Panc1 (cell line): Measurements from ENCODE around the gene MSANTD1. TPM values are rescaled to one million over a fixed set of nuclear protein-coding genes. Genes with fewer than 3 reads are reported as not detected.

Source experiments
- ATAC-seq: fragments of 200-7000 bp; cut with Tn5 transposase; 2 replicates; pipeline ENCODE4 v1.9.1; 2020; ENCODE audit warnings: mild to moderate bottlenecking, moderate library complexity
- BruUV-seq: library from RNA; stranded (reverse); fragments of 400-500 nt; replicated peaks from 2 replicates; lab custom pipeline; 2021; lab: Mats Ljungman, UMichigan
- CTCF ChIA-PET: fragments of 300-600 bp; sonication (Branson Sonifier 250); formaldehyde crosslinking; loops from one replicate; lab custom pipeline; 2022; ENCODE audit warnings: antibody characterized with exemption; lab: Charles Lee
- POLR2A ChIA-PET: fragments of 300-600 bp; sonication (Branson Sonifier 250); formaldehyde crosslinking; loops from one replicate; lab custom pipeline; 2022; ENCODE audit warnings: antibody characterized with exemption; lab: Charles Lee
- DNase-seq: peaks from one replicate; pipeline ENCODE4 v3.0.0-alpha.2; 2010; ENCODE audit warnings: low read depth, low spot score
- H3K27ac ChIP-seq: 2 replicates; pipeline ENCODE4 v1.5.1; 2011; ENCODE audit warnings: mild to moderate bottlenecking, low read length, inconsistent platforms
- H3K27me3 ChIP-seq: fragments of 200-500 bp; sonication (Bioruptor generic); 2 replicates; pipeline ENCODE4 v1.6.0; 2014; ENCODE audit warnings: low read length, inconsistent platforms; ENCODE audit not compliant: control insufficient read depth, insufficient read depth
- H3K36me3 ChIP-seq: fragments of 200-500 bp; sonication (Bioruptor generic); 2 replicates; pipeline ENCODE4 v1.5.1; 2014; ENCODE audit warnings: inconsistent platforms, mild to moderate bottlenecking, low read length, moderate library complexity; ENCODE audit not compliant: control insufficient read depth, insufficient read depth
- H3K4me1 ChIP-seq: 2 replicates; pipeline ENCODE4 v1.5.1; 2011; ENCODE audit warnings: inconsistent platforms, mild to moderate bottlenecking, low read length, moderate library complexity; ENCODE audit not compliant: control insufficient read depth, insufficient read depth
- H3K4me3 ChIP-seq, 2 experiments: 2 replicates each; pipeline ENCODE4 v1.5.1; 2011 to 2012; ENCODE audit warnings: low read depth in 2 of 2, low read length in 2 of 2, mild to moderate bottlenecking in 2 of 2, inconsistent platforms in 1 of 2, moderate library complexity in 1 of 2
- H3K9me3 ChIP-seq: fragments of 200-500 bp; sonication (Bioruptor generic); 2 replicates; pipeline ENCODE4 v1.5.1; 2014; ENCODE audit warnings: low read depth, mild to moderate bottlenecking, inconsistent platforms, low read length, moderate library complexity; ENCODE audit not compliant: control insufficient read depth, insufficient read depth
- CTCF ChIP-seq: fragments of 450-650 bp; IDR thresholded peaks from 2 replicates; pipeline ENCODE4 v1.5.1; 2017; ENCODE audit warnings: mild to moderate bottlenecking
- POLR2AphosphoS5 ChIP-seq: IDR thresholded peaks from 2 replicates; pipeline ENCODE4 v1.6.1; 2012; ENCODE audit warnings: mild to moderate bottlenecking, low read depth, low read length, moderate library complexity
- REST ChIP-seq, 2 experiments: IDR thresholded peaks; 2 replicates each; pipeline ENCODE4 v1.6.1; 2011 to 2012; ENCODE audit warnings: low read depth in 2 of 2, control low read depth in 1 of 2, low read length in 1 of 2, mild to moderate bottlenecking in 1 of 2, moderate library complexity in 1 of 2; ENCODE audit not compliant: insufficient read depth in 1 of 2
- SIN3A ChIP-seq: IDR thresholded peaks from 2 replicates; pipeline ENCODE4 v1.6.1; 2012; ENCODE audit warnings: low read depth, mild to moderate bottlenecking, low read length, moderate library complexity, borderline replicate concordance; ENCODE audit not compliant: insufficient read depth
- TCF7L2 ChIP-seq: IDR thresholded peaks from 2 replicates; pipeline ENCODE4 v1.6.1; 2011; ENCODE audit warnings: mild to moderate bottlenecking, low read depth, low read length, inconsistent platforms
- in situ Hi-C: cut with HindIII; loops from 2 replicates; pipeline ENCODE4 v1.10.0; 2016; ENCODE audit warnings: low sequenced_read_pairs, low pct_unique_long_range_greater_than_20kb
- intact Hi-C: fragments of 100-400 bp; cut with micrococcal nuclease; formaldehyde crosslinking; loops from one replicate; pipeline ENCODE4 v1.10.0; 2022; ENCODE audit not compliant: unreplicated experiment
- total RNA-seq: library from RNA; stranded (reverse); gene quantifications from one replicate; pipeline ENCODE4 v1.2.1, GENCODE V29; 2021; ENCODE audit not compliant: unreplicated experiment

MSANTD1 gene
- total RNA-seq, 1 experiment from 2014 or later = 0.57 TPM

- H3K9me3 ChIP-seq = no peaks in the 10 kb centered on the region
- CTCF ChIA-PET = interaction anchor here (0.6 kb wide), 1 partner anchor 187 kb away, joined by 10 read pairs; no protein-coding TSS in a partner anchor
Observed at GRCh38 chr4:3291411-3291968, 42.5 kb downstream of the MSANTD1 start.

GRCh38 chr4:3291969-3292570, 43.1 kb downstream of the MSANTD1 start:
- in situ Hi-C loops = no loop called here
- POLR2A ChIA-PET = no interaction called here
- TF ChIP-seq SIN3A (no peak), CTCF (no peak), REST (IDR thresholded peaks at IDR 0.05; ENCODE audit: insufficient read depth in 1 of 2, low read depth in 2 of 2, low read length in 1 of 2) (no peak), POLR2AphosphoS5 (no peak)

More at GRCh38 chr4:3291411-3291968, 42.5 kb downstream of the MSANTD1 start:
- H3K27me3 ChIP-seq = no peaks in the 10 kb centered on the region
- peak overlapping the region; percentile 69 to 71 for H3K4me3 ChIP-seq
- DNase-seq = no peak
- in situ Hi-C loops (no loop called here), intact Hi-C loops (no loop called here)
- no peak for ATAC-seq
- BruUV-seq = no TSS peak
- no peaks in the 10 kb centered on the region; the same call in 1 of the 2 replicates for H3K36me3 ChIP-seq
- TF ChIP-seq POLR2AphosphoS5 = no peak
- TF ChIP-seq REST (IDR thresholded peaks at IDR 0.05; ENCODE audit: insufficient read depth in 1 of 2, low read depth in 2 of 2, low read length in 1 of 2) = no peak
- TF ChIP-seq CTCF = no peak
- no peak for TF ChIP-seq TCF7L2
- TF ChIP-seq SIN3A = no peak
- POLR2A ChIA-PET = no interaction called here
- H3K4me1 ChIP-seq = peaks cover 6% of the 10 kb centered on the region; the same call in 1 of the 2 replicates
- H3K27ac ChIP-seq = peak overlapping the region; percentile 41

More at GRCh38 chr4:3291969-3292570, 43.1 kb downstream of the MSANTD1 start:
- intact Hi-C loops = no loop called here
- Histone ChIP-seq H3K36me3 (no peaks in the 10 kb centered on the region; the same call in 1 of the 2 replicates), H3K27ac (peak overlapping the region; percentile 51), H3K27me3 (no peaks in the 10 kb centered on the region), H3K9me3 (no peaks in the 10 kb centered on the region), H3K4me1 (peaks cover 6% of the 10 kb centered on the region; the same call in 1 of the 2 replicates), H3K4me3 (peak overlapping the region; percentile 69 to 71)
- CTCF ChIA-PET = no interaction called here
- ATAC-seq = peak; percentile 81
- no peak for DNase-seq
- BruUV-seq = no TSS peak
